GM03348 (cell line): ENCODE results near the gene ARRDC2.

ENCODE experiments used
- DNase-seq: peaks from one replicate; pipeline ENCODE4 v3.0.0; 2012; ENCODE audit warnings: low spot score

ARRDC2 gene

DNA sequence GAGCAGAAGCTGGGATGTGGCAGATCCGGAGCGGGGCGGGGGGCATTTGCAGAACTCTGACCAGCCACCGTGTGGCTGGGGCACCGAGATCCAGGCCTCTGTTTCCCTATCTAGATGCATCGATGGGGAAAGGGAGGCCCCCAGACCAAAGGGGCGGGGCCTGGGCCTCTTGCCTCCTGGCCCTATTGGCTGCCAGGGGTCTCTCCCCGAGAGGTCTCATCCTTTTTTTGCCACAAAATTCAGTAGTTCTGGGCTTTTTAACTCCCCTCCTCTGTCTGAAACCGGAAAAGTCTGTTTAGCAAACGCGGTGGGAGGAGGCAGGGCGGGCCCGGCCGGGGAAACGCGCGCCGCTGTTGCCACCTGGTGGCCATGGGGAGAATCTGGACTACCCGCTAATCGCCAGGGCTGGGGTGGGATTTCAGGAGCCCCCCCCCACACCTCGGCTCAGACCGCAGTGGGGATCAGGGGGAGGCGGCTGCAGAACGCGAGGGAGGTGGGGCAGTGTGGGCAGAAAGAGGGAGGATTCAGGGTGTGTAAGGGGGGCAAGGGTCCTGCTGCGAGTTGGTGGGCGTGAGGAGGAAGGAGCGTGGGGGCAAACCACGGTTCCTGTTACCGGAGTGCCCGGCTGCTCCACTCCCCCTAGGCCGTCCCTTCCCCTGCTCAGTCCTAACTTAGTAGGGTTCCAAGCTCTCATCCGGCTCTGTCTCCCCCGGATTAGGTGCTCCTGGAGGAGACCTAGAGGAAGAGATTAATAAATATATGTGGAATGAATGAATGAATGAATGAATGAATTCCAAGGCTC is 50.4 kb downstream of the ARRDC2 start:
- peak; percentile 94 for DNase-seq

DNA sequence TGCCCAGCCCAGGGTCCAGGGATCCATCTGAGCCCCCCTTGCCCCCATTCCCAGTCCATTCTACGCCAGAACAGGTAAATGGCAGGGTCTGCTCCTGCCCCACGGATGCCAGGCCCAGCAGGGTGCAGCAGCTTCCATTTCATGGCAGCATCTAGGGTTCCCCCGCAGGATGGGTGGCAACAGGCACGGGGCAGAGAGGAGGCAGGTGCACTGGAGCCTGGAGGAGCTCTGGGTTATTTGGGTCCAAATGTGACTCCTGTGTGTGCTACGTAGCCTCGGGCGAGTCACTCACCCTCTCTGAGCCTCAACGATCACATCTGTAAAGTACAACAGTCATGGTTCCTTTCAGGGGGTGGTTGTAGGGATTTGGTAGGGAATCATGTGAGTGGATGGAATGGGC is 51.3 kb downstream of the ARRDC2 start:
- no peak for DNase-seq

DNA sequence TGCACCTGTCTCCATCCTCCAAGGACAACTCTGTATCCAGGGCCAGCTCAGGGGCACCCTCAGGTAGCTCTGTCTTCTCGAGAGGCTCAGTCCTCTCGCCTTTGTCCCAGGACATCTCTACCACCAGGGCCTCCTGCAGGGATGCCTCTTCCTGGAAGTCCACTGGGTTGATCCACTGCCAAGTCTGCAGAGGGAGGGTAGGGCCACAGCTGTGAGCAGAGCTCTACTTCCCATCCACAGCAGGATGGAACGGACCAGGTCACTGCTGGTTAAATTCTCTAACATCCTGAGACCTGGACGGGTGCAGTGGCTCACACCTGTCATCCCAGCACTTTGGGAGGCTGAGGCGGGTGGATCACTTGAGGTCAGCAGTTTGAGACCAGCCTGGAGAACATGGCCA is 51.9 kb downstream of the ARRDC2 start:
- no peak for DNase-seq

DNA sequence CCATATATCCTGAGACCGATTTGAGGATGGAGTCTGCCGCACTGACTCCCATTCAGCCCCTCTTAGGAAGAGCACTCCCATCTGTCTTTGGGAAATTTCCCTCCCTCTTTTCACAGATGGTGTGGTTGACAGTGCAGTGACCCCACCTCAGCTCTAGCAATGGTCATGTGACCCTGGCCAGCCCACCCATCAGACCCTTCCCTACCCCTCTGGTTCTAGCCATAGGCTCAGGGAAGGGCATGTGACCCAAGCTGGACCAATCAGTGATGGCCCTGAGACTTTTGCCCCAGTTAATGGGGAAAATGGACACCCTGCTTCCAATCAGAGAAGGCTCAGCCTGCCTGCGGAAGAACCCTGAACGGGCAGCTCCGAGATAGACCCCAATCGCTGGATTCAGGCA is 52.5 kb downstream of the ARRDC2 start:
- no peak for DNase-seq

DNA sequence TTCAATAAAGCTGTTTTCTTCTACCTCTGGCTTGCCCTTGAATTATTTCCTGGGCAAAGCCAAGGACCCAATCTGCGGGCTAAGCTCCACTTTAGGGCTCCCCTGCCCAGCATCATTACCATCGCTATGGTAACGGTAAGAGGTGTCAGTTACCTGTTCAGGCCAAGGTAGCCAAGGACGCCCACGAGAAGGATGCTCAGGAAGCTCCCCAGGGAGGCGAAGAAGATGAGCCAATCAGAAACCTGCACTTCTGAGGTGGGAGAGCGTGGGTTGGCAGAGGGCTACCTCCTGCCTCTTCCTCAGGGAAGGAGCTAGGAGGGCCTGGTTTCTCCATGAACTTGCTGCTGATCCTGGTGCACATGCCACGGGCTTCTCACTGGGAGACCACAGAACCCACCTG is 54.1 kb downstream of the ARRDC2 start:
- DNase-seq = no peak

DNA sequence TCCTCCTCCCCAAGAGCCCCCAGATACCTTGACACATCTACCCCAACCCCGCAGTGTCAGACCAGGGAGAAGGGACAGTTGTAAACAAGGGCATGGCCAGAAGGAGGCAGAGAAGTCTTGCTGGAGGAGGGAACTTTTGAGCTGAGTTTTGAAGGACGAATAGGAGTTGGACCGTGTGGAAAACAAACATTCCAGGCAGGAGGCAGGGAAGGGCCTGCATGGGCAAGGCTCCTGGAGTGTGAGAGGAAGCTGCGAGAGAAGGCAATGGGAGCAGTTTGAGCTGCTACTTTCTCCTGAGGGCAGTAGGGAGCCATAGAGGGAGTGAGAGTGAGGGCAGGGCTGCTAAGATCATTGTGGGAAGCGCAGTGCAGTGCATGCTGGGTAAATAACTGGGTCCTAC is 55.5 kb downstream of the ARRDC2 start:
- DNase-seq = no peak
